Osteoblast (primary cell): Measurements from ENCODE around the gene NOL3. TPM values are rescaled to one million over a fixed set of nuclear protein-coding genes. Genes with fewer than 3 reads are reported as not detected.

Experiments used
- DNase-seq: peaks from one replicate; pipeline ENCODE4 v3.0.0; 2011; ENCODE audit warnings: low spot score, mixed read lengths; ENCODE audit not compliant: insufficient read length; ENCODE audit errors: missing footprints
- H2AFZ ChIP-seq: 2 replicates; pipeline ENCODE4 v1.6.0; 2011; ENCODE audit warnings: mild to moderate bottlenecking, low read length
- H3K27ac ChIP-seq: 2 replicates; pipeline ENCODE4 v1.5.1; 2011; ENCODE audit warnings: mild to moderate bottlenecking, low read depth, low read length, moderate library complexity
- H3K27me3 ChIP-seq: 2 replicates; pipeline ENCODE4 v1.6.0; 2012; ENCODE audit warnings: mild to moderate bottlenecking, control low read depth, inconsistent platforms, low read length, moderate library complexity; ENCODE audit not compliant: insufficient read depth
- H3K36me3 ChIP-seq: 2 replicates; pipeline ENCODE4 v1.5.1; 2011; ENCODE audit warnings: mild to moderate bottlenecking, low read length, control low read depth, moderate library complexity; ENCODE audit not compliant: insufficient read depth
- H3K4me1 ChIP-seq: 2 replicates; pipeline ENCODE4 v1.5.1; 2011; ENCODE audit warnings: mild to moderate bottlenecking, low read length, control low read depth, moderate library complexity; ENCODE audit not compliant: insufficient read depth
- H3K4me2 ChIP-seq: 2 replicates; pipeline ENCODE4 v1.6.0; 2011; ENCODE audit warnings: mild to moderate bottlenecking, low read length; ENCODE audit not compliant: insufficient read depth
- H3K4me3 ChIP-seq: fragments of 200-600 bp; sonication (generic); 3 replicates; pipeline ENCODE4 v1.5.1; 2012; ENCODE audit warnings: mild to moderate bottlenecking, low read length, inconsistent platforms; ENCODE audit not compliant: insufficient read depth
- H3K79me2 ChIP-seq: 2 replicates; pipeline ENCODE4 v1.6.0; 2012; ENCODE audit warnings: mild to moderate bottlenecking, low read length, control low read depth, inconsistent platforms; ENCODE audit not compliant: insufficient read depth
- H3K9me3 ChIP-seq: 2 replicates; pipeline ENCODE4 v1.5.1; 2011; ENCODE audit warnings: low read depth, low read length, control low read depth
- H4K20me1 ChIP-seq: 2 replicates; pipeline ENCODE4 v1.6.0; 2012; ENCODE audit warnings: mild to moderate bottlenecking, low read length, control low read depth; ENCODE audit not compliant: insufficient read depth
- CTCF ChIP-seq: IDR thresholded peaks from 2 replicates; pipeline ENCODE4 v1.5.1; 2011; ENCODE audit warnings: mild to moderate bottlenecking, low read depth, low read length, moderate library complexity; ENCODE audit errors: extremely low read depth
- total RNA-seq: library from RNA; depleted of rRNA; stranded (reverse); fragments of >200 nt; gene quantifications from 2 replicates; pipeline ENCODE4 v1.2.3, GENCODE V29; 2012

NOL3 gene
- total RNA-seq, 1 donor = 10.9 TPM

DNA sequence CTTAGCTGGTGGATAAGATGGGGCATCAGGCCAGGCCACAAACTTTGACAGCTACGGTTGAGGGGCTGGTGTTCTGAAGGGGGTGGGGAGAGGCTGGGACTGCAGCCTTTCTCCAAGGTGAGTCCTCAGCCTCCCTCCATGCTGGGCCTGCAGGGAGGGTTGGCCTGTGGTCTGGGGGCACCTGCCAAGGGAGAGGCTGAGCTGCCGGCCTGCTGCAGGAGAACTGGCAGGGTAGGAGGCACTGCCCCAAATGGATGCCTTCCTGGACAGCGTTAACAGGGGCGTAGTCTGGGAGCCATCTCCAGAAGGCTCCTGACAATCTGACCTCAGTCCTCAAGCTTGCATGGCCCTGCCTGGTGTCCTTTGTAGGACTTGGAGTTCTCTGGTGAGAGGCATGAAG lies 33.7 kb downstream of the NOL3 start:
- Histone ChIP-seq H3K27ac (no peak overlapping the region), H4K20me1 (no peaks in the 10 kb centered on the region), H3K36me3 (peaks cover 5% of the 10 kb centered on the region), H3K4me2 (no peak overlapping the region), H3K4me1 (no peaks in the 10 kb centered on the region), H3K79me2 (no peaks in the 10 kb centered on the region), H3K27me3 (no peaks in the 10 kb centered on the region), H3K4me3 (no peak overlapping the region), H2AFZ (no peak overlapping the region), H3K9me3 (no peaks in the 10 kb centered on the region)
- no peak for DNase-seq
- TF ChIP-seq CTCF = no peak

DNA sequence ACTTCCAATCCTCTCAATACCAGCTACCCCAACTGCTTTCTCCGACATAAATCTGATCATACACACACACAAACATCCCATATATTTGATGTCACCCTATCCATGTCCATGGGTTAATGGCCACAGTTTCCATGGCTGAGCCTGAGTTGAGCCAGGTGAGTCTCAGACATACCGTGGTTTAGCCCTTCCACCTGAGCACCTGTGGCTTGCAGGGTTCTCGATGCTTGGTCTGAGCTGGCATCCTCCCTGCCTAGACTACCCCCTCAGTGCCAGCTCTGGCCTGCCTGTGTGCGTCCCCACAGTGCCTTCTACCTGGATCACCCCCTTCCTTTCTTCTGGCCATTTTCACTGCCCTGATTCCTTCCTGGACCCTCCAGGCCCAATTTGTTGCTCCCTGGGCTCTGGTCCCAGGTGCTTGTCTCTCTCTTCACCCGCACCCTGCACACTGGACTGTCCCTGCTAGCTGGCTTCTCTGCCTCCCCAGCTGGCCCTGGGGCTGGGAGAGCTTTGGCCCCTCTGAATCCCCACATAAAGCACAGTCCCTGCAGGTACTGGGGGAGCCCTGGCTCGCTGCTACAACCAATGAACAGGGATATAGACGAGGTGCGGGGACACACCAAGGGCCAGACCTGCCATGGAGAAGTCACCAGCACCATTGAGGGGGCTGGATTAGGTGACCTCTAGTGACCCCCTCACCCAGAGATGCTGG lies 35.9 kb downstream of the NOL3 start:
- H2AFZ ChIP-seq = no peak overlapping the region
- no peaks in the 10 kb centered on the region for H3K79me2 ChIP-seq
- TF ChIP-seq CTCF = no peak
- DNase-seq = no peak
- no peaks in the 10 kb centered on the region for H4K20me1 ChIP-seq
- no peaks in the 10 kb centered on the region for H3K4me1 ChIP-seq
- no peak overlapping the region for H3K4me2 ChIP-seq
- H3K36me3 ChIP-seq = peaks cover 5% of the 10 kb centered on the region
- no peak overlapping the region for H3K4me3 ChIP-seq
- H3K27ac ChIP-seq = no peak overlapping the region
- H3K27me3 ChIP-seq = no peaks in the 10 kb centered on the region
- no peaks in the 10 kb centered on the region for H3K9me3 ChIP-seq

GRCh38 chr16:67206838-67207248 lies 36.5 kb downstream of the NOL3 start:
- no peak overlapping the region for H2AFZ ChIP-seq
- H3K27ac ChIP-seq = no peak overlapping the region
- H3K4me1 ChIP-seq = no peaks in the 10 kb centered on the region
- H3K9me3 ChIP-seq = no peaks in the 10 kb centered on the region
- no peak for TF ChIP-seq CTCF
- no peaks in the 10 kb centered on the region for H4K20me1 ChIP-seq
- no peak for DNase-seq
- peaks cover 5% of the 10 kb centered on the region for H3K36me3 ChIP-seq
- no peak overlapping the region for H3K4me2 ChIP-seq
- H3K79me2 ChIP-seq = no peaks in the 10 kb centered on the region
- H3K27me3 ChIP-seq = no peaks in the 10 kb centered on the region
- H3K4me3 ChIP-seq = no peak overlapping the region

GRCh38 chr16:67207249-67208091 lies 37.1 kb downstream of the NOL3 start:
- Histone ChIP-seq H3K36me3 (peaks cover 5% of the 10 kb centered on the region), H3K79me2 (no peaks in the 10 kb centered on the region), H2AFZ (no peak overlapping the region), H3K4me3 (no peak overlapping the region), H3K27me3 (no peaks in the 10 kb centered on the region), H4K20me1 (no peaks in the 10 kb centered on the region), H3K9me3 (no peaks in the 10 kb centered on the region), H3K4me1 (no peaks in the 10 kb centered on the region), H3K27ac (no peak overlapping the region), H3K4me2 (no peak overlapping the region)
- TF ChIP-seq CTCF = no peak
- DNase-seq = peak; percentile 95
